GM21576 (cell line): ENCODE results near the gene BBS2.
"Not testable (repeated sequence)": the region's sequence is repeated elsewhere in the genome, so short reads cannot be mapped to it uniquely, and the experiment has no call there.

Experiments used
- ATAC-seq: cut with Tn5 transposase; IDR thresholded peaks from one replicate; pipeline ENCODE4 v1.9.1; 2021; ENCODE audit warnings: mild to moderate bottlenecking, moderate library complexity; ENCODE audit not compliant: unreplicated experiment

BBS2 gene

DNA sequence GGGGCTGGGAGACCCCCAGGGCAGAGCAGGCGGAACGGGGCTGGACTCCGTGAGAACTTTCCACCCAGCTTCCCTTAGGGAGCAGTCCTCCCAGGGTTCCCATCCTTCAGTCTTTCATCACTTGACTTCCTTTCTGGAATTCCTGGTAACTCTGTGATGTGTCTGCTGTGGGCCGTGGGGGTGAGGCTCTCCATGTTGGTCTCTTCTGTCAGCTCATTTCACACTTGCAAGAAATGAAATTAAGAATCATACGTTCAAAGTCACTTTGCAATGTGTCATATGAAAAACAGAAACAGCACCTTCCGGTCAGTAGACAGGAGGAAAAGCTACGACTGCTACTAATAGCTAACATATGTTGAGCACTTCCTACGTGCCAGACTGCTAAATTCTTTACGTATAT is 5.4 kb upstream of the BBS2 start:
- ATAC-seq: no peak

- ATAC-seq: no peak
Measured at GRCh38 chr16:56520251-56520577, 390 bp upstream of the BBS2 start.

DNA sequence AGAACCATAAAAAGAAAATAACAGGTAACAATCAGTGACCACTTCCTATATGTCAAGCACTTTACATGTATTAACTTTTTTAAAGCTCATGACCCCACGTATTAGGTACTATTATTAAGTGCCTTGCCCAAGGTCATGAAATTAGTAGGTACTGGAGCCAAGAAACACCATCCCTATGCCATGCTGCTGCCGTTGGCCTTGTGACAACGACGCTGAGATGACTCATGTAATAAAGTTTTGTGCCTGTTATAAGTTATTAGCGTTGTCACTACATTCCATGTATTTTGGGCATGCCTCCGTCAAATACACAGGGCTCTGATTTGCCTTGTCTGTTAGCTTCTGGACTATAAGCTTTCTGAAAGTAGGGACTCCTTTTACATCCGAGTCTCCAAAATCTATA is 1.4 kb downstream of the BBS2 start:
- ATAC-seq: no peak

- ATAC-seq: no peak
Measured at GRCh38 chr16:56517206-56517605, 2.6 kb downstream of the BBS2 start.

DNA sequence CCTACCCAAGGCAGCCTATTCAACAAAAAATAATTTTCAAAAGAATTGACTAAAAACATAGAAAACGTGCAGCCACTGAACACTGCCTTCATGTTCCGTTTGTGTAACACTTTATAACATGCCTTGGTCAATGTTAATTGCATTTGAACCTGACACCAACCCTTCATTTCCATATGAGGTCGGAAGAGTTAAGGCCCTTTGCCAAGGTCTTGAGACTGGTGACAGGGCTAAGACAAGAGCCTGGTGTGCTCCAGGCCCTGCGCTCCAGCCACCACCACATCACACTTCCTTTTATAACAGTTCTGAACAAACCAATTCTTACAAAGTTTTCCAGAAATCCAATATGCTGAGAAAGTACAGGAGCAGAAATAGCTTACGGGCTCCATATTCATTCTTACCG is 4.2 kb downstream of the BBS2 start:
- ATAC-seq: no peak

DNA sequence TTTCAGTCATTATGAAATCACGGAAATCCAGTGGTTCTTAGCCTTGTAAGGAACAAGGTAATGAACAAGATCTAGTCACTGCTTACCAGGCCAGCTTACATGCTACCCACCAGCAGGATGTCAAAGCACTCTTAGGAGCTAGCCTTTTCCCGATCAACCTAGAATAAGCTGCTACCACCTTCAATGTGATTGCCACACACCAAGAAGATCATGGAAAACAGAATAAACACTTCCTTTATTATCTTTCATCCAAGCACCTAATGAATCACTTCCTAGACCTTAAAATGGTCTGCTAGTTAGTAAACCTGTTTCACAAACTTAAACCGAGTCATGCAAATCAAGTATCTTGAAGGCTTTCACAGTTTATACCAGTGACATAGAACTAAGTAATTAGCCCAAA is 5.0 kb downstream of the BBS2 start:
- no peak for ATAC-seq

GRCh38 chr16:56513972-56514371 is 5.9 kb downstream of the BBS2 start:
- ATAC-seq: no peak

GRCh38 chr16:56513091-56513490 is 6.7 kb downstream of the BBS2 start:
- no peak for ATAC-seq

GRCh38 chr16:56512025-56512424 is 7.8 kb downstream of the BBS2 start:
- ATAC-seq: no peak

- no peak for ATAC-seq
Measured at GRCh38 chr16:56510544-56510943, 9.3 kb downstream of the BBS2 start.

GRCh38 chr16:56506941-56507340 is 12.9 kb downstream of the BBS2 start:
- ATAC-seq: no peak

DNA sequence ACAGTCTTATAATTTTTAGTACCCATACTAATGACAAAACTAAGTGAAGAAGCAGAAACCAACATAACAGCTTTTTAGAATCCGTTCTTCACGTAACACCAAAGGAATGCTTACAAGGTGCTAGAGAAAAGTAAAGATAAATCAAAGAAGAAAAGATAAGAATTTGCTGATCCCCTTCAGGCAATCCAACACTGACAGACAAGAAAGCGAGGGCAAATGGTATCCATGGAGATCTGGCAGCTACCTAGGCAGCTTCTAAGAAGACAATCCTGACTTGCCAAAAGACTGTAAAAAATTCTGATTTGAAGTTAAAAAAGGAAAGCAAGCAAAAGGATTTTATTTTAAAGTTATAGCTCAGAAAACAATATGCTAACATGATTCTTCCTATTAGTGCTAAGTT is 14.6 kb downstream of the BBS2 start:
- no peak for ATAC-seq

DNA sequence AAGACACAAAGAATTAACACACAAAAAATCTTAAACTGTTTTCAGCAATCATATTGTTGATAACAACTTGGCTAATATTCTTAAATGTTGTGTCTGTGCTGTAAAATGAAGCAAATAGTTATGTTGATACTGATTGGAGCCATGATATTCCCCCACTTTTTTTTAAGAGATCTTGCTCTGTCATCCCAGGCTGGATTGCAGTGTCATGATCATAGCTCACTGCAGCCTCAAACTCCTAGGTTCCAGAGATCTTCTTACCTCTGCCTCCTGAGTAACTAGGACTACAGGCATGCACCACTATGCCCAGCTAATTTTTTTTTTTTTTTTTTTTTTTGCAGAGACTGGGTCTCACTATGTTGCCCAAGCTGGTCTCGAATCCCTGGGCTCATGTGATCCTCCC is 26.0 kb downstream of the BBS2 start:
- no peak for ATAC-seq

DNA sequence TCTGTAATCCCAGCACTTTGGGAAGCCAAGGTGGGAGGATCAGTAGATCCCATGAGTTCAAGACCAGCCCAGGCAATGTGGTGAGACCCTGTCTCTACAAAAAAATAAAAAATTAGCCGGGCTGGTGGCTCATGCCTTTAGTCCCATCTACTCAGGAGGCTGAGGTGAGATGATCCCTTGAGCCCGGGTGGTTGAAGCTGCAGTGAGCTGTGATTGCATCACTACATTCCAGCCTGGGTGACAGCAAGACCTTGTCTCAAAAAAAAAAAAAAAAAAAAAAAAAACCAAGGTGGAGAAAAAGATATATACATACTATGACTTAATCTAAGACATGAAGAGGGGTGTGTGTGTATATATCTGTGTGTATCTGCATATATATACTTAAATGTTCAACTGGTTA is 26.7 kb downstream of the BBS2 start:
- no peak for ATAC-seq

- ATAC-seq: no peak
Measured at GRCh38 chr16:56491657-56492261, 28.1 kb downstream of the BBS2 start.

DNA sequence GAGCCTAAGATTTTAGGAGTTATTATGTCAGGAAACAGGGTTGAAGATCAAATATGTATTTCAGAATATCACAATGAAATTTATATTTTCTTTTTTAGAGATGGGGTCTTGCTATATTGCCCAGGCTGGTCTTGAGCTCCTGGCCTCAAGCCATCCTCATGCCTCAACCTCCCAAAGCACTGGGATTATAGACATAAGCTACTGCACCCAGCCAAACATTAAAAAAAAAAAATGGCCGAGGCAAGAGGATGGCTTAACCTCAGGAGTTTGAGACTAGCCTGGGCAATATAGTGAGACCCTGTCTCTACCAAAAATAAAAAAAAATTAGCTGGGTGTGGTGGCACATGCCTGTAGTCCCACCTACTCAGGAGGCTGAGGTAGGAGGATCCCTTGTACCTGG is 31.0 kb downstream of the BBS2 start:
- ATAC-seq: not testable (repeated sequence)

DNA sequence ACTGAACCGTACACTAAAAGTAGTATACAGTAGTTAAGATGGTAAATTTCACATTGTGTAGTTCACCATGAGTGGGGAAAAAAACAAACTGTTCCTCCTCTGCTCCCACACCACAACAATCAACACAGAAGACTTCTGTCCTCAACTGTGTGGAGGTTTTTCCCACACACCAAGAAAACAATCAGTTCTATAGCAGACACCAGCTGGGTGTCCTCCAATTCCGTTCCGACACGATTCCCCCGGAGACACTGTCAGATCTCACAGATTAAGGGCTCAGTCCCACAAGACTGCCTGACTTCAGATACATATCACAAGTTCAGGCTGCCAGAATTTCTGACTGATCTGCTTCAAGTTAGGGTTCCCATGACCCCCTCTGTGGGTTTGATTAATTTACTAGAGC is 31.8 kb downstream of the BBS2 start:
- ATAC-seq: no peak

DNA sequence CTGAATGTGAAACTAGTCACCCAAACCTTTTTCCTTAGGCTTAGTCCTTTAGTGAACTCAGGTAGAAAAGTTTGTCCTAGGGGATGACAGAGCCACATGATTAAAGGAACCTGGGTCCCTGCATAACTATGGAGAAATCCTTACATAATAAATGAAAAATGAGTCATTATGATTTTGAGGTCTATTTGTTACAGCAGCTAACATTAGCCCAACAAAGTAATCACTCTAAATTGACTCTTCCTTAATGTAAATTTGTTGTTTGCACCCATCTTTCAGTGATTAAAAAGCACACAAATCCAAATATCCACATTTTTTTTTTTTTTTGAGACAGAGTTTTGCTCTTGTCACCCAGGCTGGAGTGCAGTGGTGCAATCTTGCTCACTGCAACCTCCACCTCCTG is 36.4 kb downstream of the BBS2 start:
- ATAC-seq: no peak

GRCh38 chr16:56482683-56483236 is 37.1 kb downstream of the BBS2 start:
- ATAC-seq: no peak

DNA sequence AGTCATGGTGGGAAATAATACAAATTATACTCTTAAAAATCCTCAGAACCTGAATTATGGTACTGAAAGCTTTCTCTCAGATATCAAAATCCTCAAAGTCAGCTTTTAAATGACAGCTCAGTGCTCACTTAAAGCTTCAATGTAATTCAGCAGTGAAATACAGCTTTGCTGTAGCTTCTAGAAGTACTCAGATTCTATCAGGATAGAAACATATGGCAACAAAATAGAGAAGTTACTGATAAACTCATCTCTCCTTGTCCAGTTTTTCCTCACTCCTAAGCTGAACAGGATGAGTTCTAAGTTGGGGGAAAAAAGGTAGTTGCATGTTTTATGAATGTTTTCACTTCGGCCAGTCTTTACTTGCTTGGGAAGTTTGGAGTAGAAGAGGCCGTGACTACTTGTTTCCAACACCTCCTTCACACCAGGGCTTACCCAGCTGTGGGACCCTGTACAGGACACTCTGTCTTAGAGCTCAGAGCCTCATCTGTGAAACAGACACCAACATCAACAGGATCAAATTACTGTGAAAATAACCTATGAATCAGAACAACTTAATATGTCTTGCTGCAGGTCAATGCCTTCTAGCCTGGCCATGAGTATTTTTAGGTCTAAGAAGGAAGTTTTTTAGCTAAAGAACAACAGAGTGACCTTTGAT is 38.2 kb downstream of the BBS2 start:
- ATAC-seq: no peak

DNA sequence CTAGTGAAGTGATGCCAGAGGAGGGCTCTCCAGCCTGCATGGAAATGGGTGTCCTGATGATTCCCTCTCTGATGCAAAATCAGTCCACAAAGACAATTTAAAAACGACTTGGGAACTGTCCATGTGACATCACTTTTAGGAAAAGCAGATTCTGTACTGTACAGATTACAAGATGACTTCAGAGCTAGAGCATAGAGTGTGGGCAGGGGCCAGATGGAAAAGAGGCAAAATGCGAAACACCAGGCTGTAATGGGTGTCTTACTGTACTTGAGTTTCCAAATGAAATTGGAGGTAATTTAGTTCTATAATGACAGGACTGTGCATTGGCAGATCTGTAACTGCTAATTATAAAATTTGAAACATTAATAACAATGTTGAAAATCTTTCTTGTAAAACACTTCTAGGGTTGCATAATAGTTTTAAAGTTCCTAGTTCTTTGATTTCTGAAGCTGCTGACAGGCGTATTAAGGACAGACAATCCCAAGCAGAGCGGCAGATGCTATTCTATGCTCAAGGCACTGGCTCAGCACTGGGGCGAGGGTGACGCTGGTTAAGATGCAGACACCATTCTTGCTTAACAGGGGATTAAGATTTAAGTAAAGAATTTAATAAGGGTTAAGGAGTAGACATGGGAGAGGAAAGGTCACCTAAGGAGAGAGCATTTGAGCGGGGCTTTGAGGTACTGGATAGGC is 38.9 kb downstream of the BBS2 start:
- no peak for ATAC-seq

GRCh38 chr16:56479469-56479868 is 40.4 kb downstream of the BBS2 start:
- ATAC-seq: no peak
